SK-N-SH (cell line): ENCODE measurements around the gene ING2. TPM values are rescaled to one million over a fixed set of nuclear protein-coding genes. Genes with fewer than 3 reads are reported as not detected.

Source experiments
- CTCF ChIA-PET: fragments of 300-600, 350-600 bp; formaldehyde crosslinking; extraction: SDS; loops from one replicate; lab custom pipeline; 2021; lab: Yijun Ruan, JAX
- POLR2A ChIA-PET: fragments of 350-600 bp; sonication (Branson Sonifier 250); formaldehyde crosslinking; extraction: SDS; loops from one replicate; lab custom pipeline; 2020; ENCODE audit warnings: antibody characterized with exemption, inconsistent platforms; lab: Yijun Ruan, JAX
- DNase-seq: peaks from one replicate; pipeline ENCODE4 v3.0.0; 2012
- H2AFZ ChIP-seq: fragments of 200-600 bp; sonication (generic); 2 replicates; pipeline ENCODE4 v1.8.1; 2016; ENCODE audit warnings: antibody characterized with exemption, mild to moderate bottlenecking, low read depth
- H3F3A ChIP-seq: fragments of 200-600 bp; sonication (generic); replicated peaks from 2 replicates; pipeline ENCODE3; 2016; ENCODE audit warnings: antibody characterized with exemption, mild to moderate bottlenecking; ENCODE audit not compliant: insufficient read depth
- H3K27ac ChIP-seq, 2 experiments: fragments of 200-500 bp in 1 of 2; fragments of 200-600 bp in 1 of 2; sonication (Bioruptor generic) in 1 of 2; sonication (generic), shearing (Covaris generic) in 1 of 2; 2 replicates each; pipeline versions ENCODE4 v1.5.1 to v1.6.1; 2014 to 2016; ENCODE audit warnings: low read depth in 2 of 2, inconsistent platforms in 1 of 2, low read length in 1 of 2, mild to moderate bottlenecking in 1 of 2, mixed read lengths in 1 of 2
- H3K27me3 ChIP-seq: fragments of 200-600 bp; sonication (generic), shearing (Covaris generic); 2 replicates; pipeline ENCODE4 v1.6.1; 2016; ENCODE audit warnings: mixed run types; ENCODE audit not compliant: insufficient read depth
- H3K36me3 ChIP-seq, 2 experiments: fragments of 200-500 bp in 1 of 2; fragments of 200-600 bp in 1 of 2; sonication (Bioruptor generic) in 1 of 2; sonication (generic) in 1 of 2; replicated peaks in 1 of 2; 2 replicates each; pipeline versions ENCODE3 to v1.5.1; 2014 to 2016; ENCODE audit warnings: low read length in 1 of 2, mild to moderate bottlenecking in 1 of 2; ENCODE audit not compliant: insufficient read depth in 2 of 2, control insufficient read depth in 1 of 2
- H3K4me1 ChIP-seq, 2 experiments: fragments of 200-500 bp in 1 of 2; fragments of 200-600 bp in 1 of 2; sonication (Bioruptor generic) in 1 of 2; sonication (generic), shearing (Covaris generic) in 1 of 2; 2 replicates each; pipeline versions ENCODE4 v1.5.1 to v1.6.1; 2014 to 2016; ENCODE audit warnings: low read depth in 1 of 2, low read length in 1 of 2, mixed run types in 1 of 2; ENCODE audit not compliant: insufficient read depth in 2 of 2, control insufficient read depth in 1 of 2
- H3K4me2 ChIP-seq: fragments of 200-600 bp; sonication (generic), shearing (Covaris generic); 2 replicates; pipeline ENCODE4 v1.6.1; 2017; ENCODE audit warnings: mixed run types
- H3K4me3 ChIP-seq, 2 experiments: fragments of 200-500 bp in 1 of 2; fragments of 200-600 bp in 1 of 2; sonication (Bioruptor generic) in 1 of 2; sonication (generic), shearing (Covaris generic) in 1 of 2; 2 replicates each; pipeline versions ENCODE4 v1.5.1 to v1.8.1; 2014 to 2016; ENCODE audit warnings: low read depth in 2 of 2, inconsistent platforms in 1 of 2, low read length in 1 of 2, mild to moderate bottlenecking in 1 of 2, mixed read lengths in 1 of 2, moderate library complexity in 1 of 2
- H3K79me2 ChIP-seq: fragments of 200-600 bp; sonication (generic); 2 replicates; pipeline ENCODE4 v1.8.1; 2017; ENCODE audit warnings: mild to moderate bottlenecking; ENCODE audit not compliant: insufficient read depth
- H3K9ac ChIP-seq: fragments of 200-600 bp; sonication (generic); 2 replicates; pipeline ENCODE4 v1.6.1; 2017; ENCODE audit warnings: mixed run types
- H3K9me2 ChIP-seq: fragments of 200-600 bp; sonication (generic); 2 replicates; pipeline ENCODE4 v1.6.1; 2017; ENCODE audit warnings: mixed run types
- H3K9me3 ChIP-seq: fragments of 200-600 bp; sonication (generic); 2 replicates; pipeline ENCODE4 v1.6.1; 2017; ENCODE audit warnings: mixed run types, mild to moderate bottlenecking, moderate library complexity
- H4K20me1 ChIP-seq: fragments of 200-600 bp; sonication (generic); 2 replicates; pipeline ENCODE4 v1.6.1; 2017; ENCODE audit warnings: mild to moderate bottlenecking, mixed run types; ENCODE audit not compliant: insufficient read depth
- EP300 ChIP-seq, 2 experiments: IDR thresholded peaks; 2 replicates each; pipeline versions ENCODE4 v1.4.0 to v1.6.1; 2012; ENCODE audit warnings: borderline replicate concordance in 1 of 2, low read depth in 1 of 2, low read length in 1 of 2
- FOSL2 ChIP-seq: IDR thresholded peaks from 2 replicates; pipeline ENCODE4 v1.4.0; 2012; ENCODE audit warnings: low read depth, mild to moderate bottlenecking, moderate library complexity, borderline replicate concordance
- FOXJ3 ChIP-seq: sonication (generic); formaldehyde crosslinking; IDR thresholded peaks from 2 replicates; pipeline ENCODE4 v1.5.1; 2020; ENCODE audit warnings: mild to moderate bottlenecking, missing genetic modification reagents
- JUND ChIP-seq: IDR thresholded peaks from 2 replicates; pipeline ENCODE4 v1.4.0; 2012
- MXI1 ChIP-seq: IDR thresholded peaks from 2 replicates; pipeline ENCODE4 v1.6.1; 2012; ENCODE audit warnings: mild to moderate bottlenecking, low read depth, low read length, improper control_type of control experiment
- RAD21 ChIP-seq: IDR thresholded peaks from 2 replicates; pipeline ENCODE4 v1.6.1; 2012; ENCODE audit warnings: mild to moderate bottlenecking, low read length
- RXRA ChIP-seq: IDR thresholded peaks from 2 replicates; pipeline ENCODE4 v1.4.0; 2012; ENCODE audit warnings: low read depth, mild to moderate bottlenecking, borderline replicate concordance
- SMC3 ChIP-seq: IDR thresholded peaks from 2 replicates; pipeline ENCODE4 v1.6.1; 2012; ENCODE audit warnings: low read depth, low read length, improper control_type of control experiment
- YY1 ChIP-seq: IDR thresholded peaks from 2 replicates; pipeline ENCODE4 v1.4.0; 2012; ENCODE audit warnings: low read depth, mild to moderate bottlenecking
- WGBS: methylation state at CpG from one replicate; pipeline ENCODE4 v1.1.6; 2017; ENCODE audit warnings: low lambda C conversion rate; 5-methylcytosine and 5-hydroxymethylcytosine counted together
- polyA plus RNA-seq, 3 experiments: library from polyadenylated mRNA; depleted of rRNA; stranded (reverse); fragments of >200 nt; gene quantifications; 2 replicates each; pipeline ENCODE4 v1.2.3, GENCODE V29; 2012
- TF ChIP-seq, protein P1 (sequence below): IDR thresholded peaks from 2 replicates; pipeline ENCODE4 v1.4.0; 2012; ENCODE audit warnings: low read depth
- TF ChIP-seq, protein P2 (sequence below): IDR thresholded peaks from 2 replicates; pipeline ENCODE4 v1.6.1; 2012; ENCODE audit warnings: mild to moderate bottlenecking, low read depth, low read length, moderate library complexity
- TF ChIP-seq, protein P3 (sequence below): fragments of 200-600 bp; sonication (generic); IDR thresholded peaks from 2 replicates; pipeline ENCODE4 v1.6.1; 2017; ENCODE audit warnings: antibody characterized with exemption, mild to moderate bottlenecking, moderate library complexity

Gene ING2
- polyA plus RNA-seq, 1 of the 3 experiments (the other 2 are of a cell fraction): 15.1 TPM

DNA sequence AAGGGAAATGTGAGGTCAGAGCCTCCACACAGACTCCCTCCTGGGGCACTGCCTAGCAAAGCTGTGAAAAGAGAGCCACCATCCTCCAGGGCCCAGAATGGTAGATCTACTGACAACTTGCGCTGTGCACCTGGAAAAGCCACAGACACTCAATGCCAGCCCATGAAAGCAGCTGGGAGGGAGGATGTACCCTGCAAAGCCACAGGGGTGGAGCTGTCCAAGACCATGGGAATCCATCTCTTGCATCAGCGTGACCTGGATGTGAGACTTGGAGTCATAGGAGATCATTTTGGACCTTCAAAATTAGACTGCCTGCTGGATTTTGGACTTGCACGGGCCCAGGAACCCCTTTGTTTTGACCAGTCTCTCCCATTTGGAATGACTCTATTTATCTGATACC lies 37.6 kb upstream of the ING2 start:
- Histone ChIP-seq H3K4me3 (no peak overlapping the region), H3K27me3 (no peaks in the 10 kb centered on the region)
- POLR2A ChIA-PET: no interaction called here
- TF ChIP-seq FOSL2: no peak
- TF ChIP-seq JUND: no peak
- TF ChIP-seq RAD21: no peak
- TF ChIP-seq, protein P1, sequence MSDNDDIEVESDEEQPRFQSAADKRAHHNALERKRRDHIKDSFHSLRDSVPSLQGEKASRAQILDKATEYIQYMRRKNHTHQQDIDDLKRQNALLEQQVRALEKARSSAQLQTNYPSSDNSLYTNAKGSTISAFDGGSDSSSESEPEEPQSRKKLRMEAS: no peak
- TF ChIP-seq EP300 (IDR thresholded peaks at IDR 0.05; ENCODE audit: borderline replicate concordance in 1 of 2, low read depth in 1 of 2, low read length in 1 of 2): no peak
- no peak for TF ChIP-seq RXRA
- TF ChIP-seq SMC3: no peak
- TF ChIP-seq MXI1: no peak
- TF ChIP-seq YY1: no peak
- TF ChIP-seq, protein P2, sequence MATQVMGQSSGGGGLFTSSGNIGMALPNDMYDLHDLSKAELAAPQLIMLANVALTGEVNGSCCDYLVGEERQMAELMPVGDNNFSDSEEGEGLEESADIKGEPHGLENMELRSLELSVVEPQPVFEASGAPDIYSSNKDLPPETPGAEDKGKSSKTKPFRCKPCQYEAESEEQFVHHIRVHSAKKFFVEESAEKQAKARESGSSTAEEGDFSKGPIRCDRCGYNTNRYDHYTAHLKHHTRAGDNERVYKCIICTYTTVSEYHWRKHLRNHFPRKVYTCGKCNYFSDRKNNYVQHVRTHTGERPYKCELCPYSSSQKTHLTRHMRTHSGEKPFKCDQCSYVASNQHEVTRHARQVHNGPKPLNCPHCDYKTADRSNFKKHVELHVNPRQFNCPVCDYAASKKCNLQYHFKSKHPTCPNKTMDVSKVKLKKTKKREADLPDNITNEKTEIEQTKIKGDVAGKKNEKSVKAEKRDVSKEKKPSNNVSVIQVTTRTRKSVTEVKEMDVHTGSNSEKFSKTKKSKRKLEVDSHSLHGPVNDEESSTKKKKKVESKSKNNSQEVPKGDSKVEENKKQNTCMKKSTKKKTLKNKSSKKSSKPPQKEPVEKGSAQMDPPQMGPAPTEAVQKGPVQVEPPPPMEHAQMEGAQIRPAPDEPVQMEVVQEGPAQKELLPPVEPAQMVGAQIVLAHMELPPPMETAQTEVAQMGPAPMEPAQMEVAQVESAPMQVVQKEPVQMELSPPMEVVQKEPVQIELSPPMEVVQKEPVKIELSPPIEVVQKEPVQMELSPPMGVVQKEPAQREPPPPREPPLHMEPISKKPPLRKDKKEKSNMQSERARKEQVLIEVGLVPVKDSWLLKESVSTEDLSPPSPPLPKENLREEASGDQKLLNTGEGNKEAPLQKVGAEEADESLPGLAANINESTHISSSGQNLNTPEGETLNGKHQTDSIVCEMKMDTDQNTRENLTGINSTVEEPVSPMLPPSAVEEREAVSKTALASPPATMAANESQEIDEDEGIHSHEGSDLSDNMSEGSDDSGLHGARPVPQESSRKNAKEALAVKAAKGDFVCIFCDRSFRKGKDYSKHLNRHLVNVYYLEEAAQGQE: no peak
- TF ChIP-seq, protein P3, sequence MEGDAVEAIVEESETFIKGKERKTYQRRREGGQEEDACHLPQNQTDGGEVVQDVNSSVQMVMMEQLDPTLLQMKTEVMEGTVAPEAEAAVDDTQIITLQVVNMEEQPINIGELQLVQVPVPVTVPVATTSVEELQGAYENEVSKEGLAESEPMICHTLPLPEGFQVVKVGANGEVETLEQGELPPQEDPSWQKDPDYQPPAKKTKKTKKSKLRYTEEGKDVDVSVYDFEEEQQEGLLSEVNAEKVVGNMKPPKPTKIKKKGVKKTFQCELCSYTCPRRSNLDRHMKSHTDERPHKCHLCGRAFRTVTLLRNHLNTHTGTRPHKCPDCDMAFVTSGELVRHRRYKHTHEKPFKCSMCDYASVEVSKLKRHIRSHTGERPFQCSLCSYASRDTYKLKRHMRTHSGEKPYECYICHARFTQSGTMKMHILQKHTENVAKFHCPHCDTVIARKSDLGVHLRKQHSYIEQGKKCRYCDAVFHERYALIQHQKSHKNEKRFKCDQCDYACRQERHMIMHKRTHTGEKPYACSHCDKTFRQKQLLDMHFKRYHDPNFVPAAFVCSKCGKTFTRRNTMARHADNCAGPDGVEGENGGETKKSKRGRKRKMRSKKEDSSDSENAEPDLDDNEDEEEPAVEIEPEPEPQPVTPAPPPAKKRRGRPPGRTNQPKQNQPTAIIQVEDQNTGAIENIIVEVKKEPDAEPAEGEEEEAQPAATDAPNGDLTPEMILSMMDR: no peak
- no peak for TF ChIP-seq FOXJ3
- TF ChIP-seq, all 33 proteins: peak for 0
- H3F3A ChIP-seq: no peaks in the 10 kb centered on the region
- H3K27ac ChIP-seq: no peak overlapping the region
- H3K9me2 ChIP-seq: no peaks in the 10 kb centered on the region
- WGBS: 92% methylated on average over 3 of the region's 3 CpGs
- H3K4me1 ChIP-seq: no peaks in the 10 kb centered on the region
- DNase-seq: no peak
- H3K4me2 ChIP-seq: no peak overlapping the region
- no peaks in the 10 kb centered on the region for H3K79me2 ChIP-seq
- no peaks in the 10 kb centered on the region for H4K20me1 ChIP-seq
- H3K9ac ChIP-seq: no peak overlapping the region
- CTCF ChIA-PET: no interaction called here
- no peak overlapping the region for H2AFZ ChIP-seq
- H3K9me3 ChIP-seq: no peaks in the 10 kb centered on the region
- H3K36me3 ChIP-seq: no peaks in the 10 kb centered on the region
